ENCODE measurements around the gene KANSL1.

Gene KANSL1

GRCh38 chr17:45990886-45991285, 202.3 kb downstream of the KANSL1 start:
- Histone ChIP-seq H3K36me3 (ENCODE audit: insufficient read depth, low read length) (no peaks in the 10 kb centered on the region), H3K4me3 (ENCODE audit: low read length) (no peak overlapping the region), H2AFZ (ENCODE audit: low read depth, low read length) (no peak overlapping the region), H3K9me3 (ENCODE audit: low read length) (no peaks in the 10 kb centered on the region), H3K27me3 (ENCODE audit: insufficient read depth, low read length) (no peaks in the 10 kb centered on the region), H3K4me1 (ENCODE audit: insufficient read depth, low read length) (no peaks in the 10 kb centered on the region)

DNA sequence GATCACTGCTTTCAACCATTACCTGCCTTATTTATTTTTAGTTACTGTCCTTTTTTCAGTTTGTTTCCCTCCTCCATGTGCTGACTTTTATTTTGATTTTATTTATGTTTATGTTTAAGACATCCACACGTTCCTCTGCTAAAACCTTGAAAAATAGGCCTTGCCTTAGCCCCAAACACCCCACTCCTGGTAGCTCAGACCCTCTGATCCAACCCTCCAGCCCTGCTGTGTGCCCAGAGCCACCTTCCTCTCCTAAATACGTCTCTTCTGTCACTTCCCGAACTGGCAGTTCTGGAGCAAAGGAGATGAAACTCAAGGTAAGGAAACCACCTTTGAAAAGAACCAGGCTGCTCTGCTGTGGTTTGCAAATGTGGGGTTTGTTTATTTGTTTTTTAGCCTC, 203.5 kb downstream of the KANSL1 start:
- Histone ChIP-seq H2AFZ (ENCODE audit: low read depth, low read length) (no peak overlapping the region), H3K9me3 (ENCODE audit: low read length) (no peaks in the 10 kb centered on the region), H3K27me3 (ENCODE audit: insufficient read depth, low read length) (no peaks in the 10 kb centered on the region), H3K4me1 (ENCODE audit: insufficient read depth, low read length) (no peaks in the 10 kb centered on the region), H3K36me3 (ENCODE audit: insufficient read depth, low read length) (no peaks in the 10 kb centered on the region), H3K4me3 (ENCODE audit: low read length) (no peak overlapping the region)

- H3K9me3 ChIP-seq (ENCODE audit: low read length): no peaks in the 10 kb centered on the region
- H3K27me3 ChIP-seq (ENCODE audit: insufficient read depth, low read length): no peaks in the 10 kb centered on the region
- no peak overlapping the region for H2AFZ ChIP-seq (ENCODE audit: low read depth, low read length)
- H3K36me3 ChIP-seq (ENCODE audit: insufficient read depth, low read length): no peaks in the 10 kb centered on the region
- peaks cover 2% of the 10 kb centered on the region for H3K4me1 ChIP-seq (ENCODE audit: insufficient read depth, low read length)
- H3K4me3 ChIP-seq (ENCODE audit: low read length): no peak overlapping the region
These were observed 205.5 kb downstream of the KANSL1 start for GRCh38 chr17:45987706-45988105.

GRCh38 chr17:45986056-45986455, 207.2 kb downstream of the KANSL1 start:
- peaks cover 2% of the 10 kb centered on the region for H3K4me1 ChIP-seq (ENCODE audit: insufficient read depth, low read length)
- no peak overlapping the region for H3K4me3 ChIP-seq (ENCODE audit: low read length)
- H3K27me3 ChIP-seq (ENCODE audit: insufficient read depth, low read length): no peaks in the 10 kb centered on the region
- no peak overlapping the region for H2AFZ ChIP-seq (ENCODE audit: low read depth, low read length)
- H3K36me3 ChIP-seq (ENCODE audit: insufficient read depth, low read length): no peaks in the 10 kb centered on the region
- H3K9me3 ChIP-seq (ENCODE audit: low read length): no peaks in the 10 kb centered on the region

- H3K27me3 ChIP-seq (ENCODE audit: insufficient read depth, low read length): no peaks in the 10 kb centered on the region
These were observed 207.8 kb downstream of the KANSL1 start for GRCh38 chr17:45985447-45985846.

DNA sequence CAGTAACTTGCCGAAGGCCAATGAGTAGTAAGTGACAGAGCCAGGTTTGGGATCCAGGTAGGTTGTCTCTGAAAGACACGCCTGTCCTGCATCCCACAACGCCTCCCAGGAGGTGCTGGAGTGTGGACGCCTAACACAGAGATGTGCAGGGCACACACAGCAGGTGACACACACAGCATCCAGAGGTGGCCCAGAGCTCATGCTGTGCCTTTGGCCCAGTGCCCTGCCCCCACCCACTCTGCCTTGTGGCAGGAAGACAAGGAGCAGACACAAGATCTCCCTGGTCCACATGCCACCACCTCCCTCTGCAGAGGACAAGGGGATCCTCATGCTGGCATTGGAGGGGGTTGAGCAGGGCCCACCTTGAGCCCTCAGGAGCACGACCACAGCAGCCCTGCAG, 208.9 kb downstream of the KANSL1 start:
- no peaks in the 10 kb centered on the region for H3K9me3 ChIP-seq (ENCODE audit: low read length)
- no peak overlapping the region for H3K4me3 ChIP-seq (ENCODE audit: low read length)
- H3K27me3 ChIP-seq (ENCODE audit: insufficient read depth, low read length): no peaks in the 10 kb centered on the region
- H3K36me3 ChIP-seq (ENCODE audit: insufficient read depth, low read length): no peaks in the 10 kb centered on the region
- H3K4me1 ChIP-seq (ENCODE audit: insufficient read depth, low read length): peaks cover 6% of the 10 kb centered on the region
- no peak overlapping the region for H2AFZ ChIP-seq (ENCODE audit: low read depth, low read length)

More at GRCh38 chr17:45985447-45985846, 207.8 kb downstream of the KANSL1 start:
- Histone ChIP-seq H3K36me3 (ENCODE audit: insufficient read depth, low read length) (no peaks in the 10 kb centered on the region), H3K4me1 (ENCODE audit: insufficient read depth, low read length) (peaks cover 2% of the 10 kb centered on the region), H3K4me3 (ENCODE audit: low read length) (no peak overlapping the region), H3K9me3 (ENCODE audit: low read length) (no peaks in the 10 kb centered on the region), H2AFZ (ENCODE audit: low read depth, low read length) (no peak overlapping the region)

- Histone ChIP-seq H3K4me1 (ENCODE audit: insufficient read depth, low read length) (peaks cover 12% of the 10 kb centered on the region), H3K27me3 (ENCODE audit: insufficient read depth, low read length) (no peaks in the 10 kb centered on the region), H3K36me3 (ENCODE audit: insufficient read depth, low read length) (no peaks in the 10 kb centered on the region), H2AFZ (ENCODE audit: low read depth, low read length) (no peak overlapping the region), H3K4me3 (ENCODE audit: low read length) (no peak overlapping the region), H3K9me3 (ENCODE audit: low read length) (no peaks in the 10 kb centered on the region)
These were observed 209.5 kb downstream of the KANSL1 start for GRCh38 chr17:45983614-45984310.

- Histone ChIP-seq H3K4me1 (ENCODE audit: insufficient read depth, low read length) (peaks cover 12% of the 10 kb centered on the region), H3K27me3 (ENCODE audit: insufficient read depth, low read length) (no peaks in the 10 kb centered on the region), H3K36me3 (ENCODE audit: insufficient read depth, low read length) (no peaks in the 10 kb centered on the region), H2AFZ (ENCODE audit: low read depth, low read length) (no peak overlapping the region), H3K9me3 (ENCODE audit: low read length) (no peaks in the 10 kb centered on the region), H3K4me3 (ENCODE audit: low read length) (no peak overlapping the region)
These were observed 210.2 kb downstream of the KANSL1 start for GRCh38 chr17:45982791-45983613.

- no peaks in the 10 kb centered on the region for H3K36me3 ChIP-seq (ENCODE audit: insufficient read depth, low read length)
- no peak overlapping the region for H3K4me3 ChIP-seq (ENCODE audit: low read length)
- H3K9me3 ChIP-seq (ENCODE audit: low read length): no peaks in the 10 kb centered on the region
- H2AFZ ChIP-seq (ENCODE audit: low read depth, low read length): no peak overlapping the region
- no peaks in the 10 kb centered on the region for H3K27me3 ChIP-seq (ENCODE audit: insufficient read depth, low read length)
- H3K4me1 ChIP-seq (ENCODE audit: insufficient read depth, low read length): peaks cover 12% of the 10 kb centered on the region
These were observed 211.9 kb downstream of the KANSL1 start for GRCh38 chr17:45981306-45981705.

DNA sequence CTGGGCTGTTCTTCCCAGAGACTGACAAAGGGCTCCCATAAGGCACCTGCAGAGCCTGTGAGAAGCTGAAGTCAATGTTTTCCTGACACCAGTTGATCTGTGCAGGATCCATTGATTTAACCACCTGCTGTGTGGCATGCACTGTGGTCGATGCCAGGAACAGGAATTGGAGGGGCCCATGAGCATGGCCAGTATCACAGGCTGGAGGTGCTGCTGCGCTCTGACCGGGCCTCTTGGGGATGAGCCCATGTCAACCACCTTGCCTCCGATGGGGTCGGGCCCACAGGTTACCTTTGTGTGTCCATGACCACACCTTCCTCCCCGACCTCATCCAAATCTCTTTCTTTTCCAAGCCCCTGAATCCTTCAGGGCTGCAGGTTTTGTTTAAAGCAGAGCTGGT, 212.4 kb downstream of the KANSL1 start:
- Histone ChIP-seq H3K27me3 (ENCODE audit: insufficient read depth, low read length) (no peaks in the 10 kb centered on the region), H3K36me3 (ENCODE audit: insufficient read depth, low read length) (no peaks in the 10 kb centered on the region), H3K4me3 (ENCODE audit: low read length) (no peak overlapping the region), H2AFZ (ENCODE audit: low read depth, low read length) (no peak overlapping the region), H3K9me3 (ENCODE audit: low read length) (no peaks in the 10 kb centered on the region), H3K4me1 (ENCODE audit: insufficient read depth, low read length) (peaks cover 12% of the 10 kb centered on the region)
